NK-92 (cell line): ENCODE results near the gene UBL4B.
"Not testable (repeated sequence)": the region's sequence is repeated elsewhere in the genome, so short reads cannot be mapped to it uniquely, and the experiment has no call there.

Experiments
- DNase-seq: peaks from one replicate; lab custom pipeline; 2025; ENCODE audit not compliant: unreplicated experiment; lab: John Stamatoyannopoulos, UW

Gene UBL4B

GRCh38 chr1:110112143-110112542 is at the start of gene UBL4B:
TSS of gene UBL4B (plus strand) at chr1:110112443. CDS start at chr1:110112535, 92 bp downstream.
- DNase-seq = no peak

GRCh38 chr1:110062612-110063011 is 49.6 kb upstream of the UBL4B start:
- DNase-seq = no peak

GRCh38 chr1:110063781-110064180 is 48.5 kb upstream of the UBL4B start:
- no peak for DNase-seq

- no peak for DNase-seq
These were observed 47.5 kb upstream of the UBL4B start for GRCh38 chr1:110064576-110065337.

- DNase-seq = no peak
These were observed 46.4 kb upstream of the UBL4B start for GRCh38 chr1:110065841-110066240.

- no peak for DNase-seq
These were observed 44.8 kb upstream of the UBL4B start for GRCh38 chr1:110067479-110067892.

GRCh38 chr1:110067893-110068645 is 44.2 kb upstream of the UBL4B start:
- no peak for DNase-seq

- no peak for DNase-seq
These were observed 43.4 kb upstream of the UBL4B start for GRCh38 chr1:110068646-110069403.

- no peak for DNase-seq
These were observed 42.6 kb upstream of the UBL4B start for GRCh38 chr1:110069404-110070281.

- no peak for DNase-seq
These were observed 42.0 kb upstream of the UBL4B start for GRCh38 chr1:110070282-110070669.

GRCh38 chr1:110070671-110071242 is 41.5 kb upstream of the UBL4B start, which contains the start of gene ALX3:
TSS of gene ALX3 (minus strand) at chr1:110070672. CDS start at chr1:110070612, 60 bp downstream.
- DNase-seq = no peak

- DNase-seq = no peak
These were observed 38.1 kb upstream of the UBL4B start for GRCh38 chr1:110074166-110074565.

GRCh38 chr1:110076789-110077500 is 35.3 kb upstream of the UBL4B start:
- no peak for DNase-seq

- DNase-seq = not testable (repeated sequence)
These were observed 32.2 kb upstream of the UBL4B start for GRCh38 chr1:110079995-110080394.

GRCh38 chr1:110081061-110081460 is 31.2 kb upstream of the UBL4B start:
- no peak for DNase-seq

GRCh38 chr1:110082477-110082876 is 29.8 kb upstream of the UBL4B start:
- no peak for DNase-seq

- no peak for DNase-seq
These were observed 29.0 kb upstream of the UBL4B start for GRCh38 chr1:110083061-110083865.

- no peak for DNase-seq
These were observed 28.4 kb upstream of the UBL4B start for GRCh38 chr1:110083866-110084226.
